ENCODE measurements around the gene SF3A2.
"Not testable (repeated sequence)": the region's sequence is repeated elsewhere in the genome, so short reads cannot be mapped to it uniquely, and the experiment has no call there.

SF3A2 gene

GRCh38 chr19:2277138-2277537 lies 40.5 kb downstream of the SF3A2 start:
- DNase-seq, result no peak

- DNase-seq, result no peak
Observed at GRCh38 chr19:2278459-2279158, 42.0 kb downstream of the SF3A2 start.

DNA sequence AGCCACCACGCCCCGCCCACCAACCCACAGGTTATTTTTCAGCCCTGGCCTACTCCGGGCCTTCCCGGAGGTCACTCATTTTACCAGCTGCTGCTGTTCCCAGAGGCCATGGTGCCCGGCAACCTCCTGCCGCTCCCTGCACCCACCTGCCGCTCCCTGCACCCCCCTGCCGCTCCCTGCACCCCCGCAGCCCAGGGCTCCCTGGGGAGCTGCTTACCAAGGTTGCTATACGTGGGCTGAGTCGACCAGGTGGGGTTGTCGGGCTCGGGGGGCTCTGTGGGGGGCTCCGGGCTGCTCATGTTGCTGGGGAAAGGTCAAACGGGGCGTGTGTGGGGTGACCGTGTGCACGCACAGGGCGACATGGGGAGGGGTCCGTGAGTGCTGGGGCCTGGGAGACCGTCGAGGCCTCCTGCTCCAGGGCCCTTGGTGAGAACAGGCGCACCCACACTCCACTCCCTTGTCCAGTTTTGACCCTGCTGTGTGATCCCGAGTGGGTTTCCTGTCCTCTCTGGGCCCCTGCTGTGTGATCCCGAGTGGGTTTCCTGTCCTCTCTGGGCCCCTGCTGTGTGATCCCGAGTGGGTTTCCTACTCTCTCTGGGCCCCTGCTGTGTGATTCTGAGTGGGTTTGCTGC lies 44.1 kb downstream of the SF3A2 start:
- no peak for DNase-seq

- not testable (repeated sequence) for DNase-seq
Observed at GRCh38 chr19:2281265-2282061, 44.8 kb downstream of the SF3A2 start.

DNA sequence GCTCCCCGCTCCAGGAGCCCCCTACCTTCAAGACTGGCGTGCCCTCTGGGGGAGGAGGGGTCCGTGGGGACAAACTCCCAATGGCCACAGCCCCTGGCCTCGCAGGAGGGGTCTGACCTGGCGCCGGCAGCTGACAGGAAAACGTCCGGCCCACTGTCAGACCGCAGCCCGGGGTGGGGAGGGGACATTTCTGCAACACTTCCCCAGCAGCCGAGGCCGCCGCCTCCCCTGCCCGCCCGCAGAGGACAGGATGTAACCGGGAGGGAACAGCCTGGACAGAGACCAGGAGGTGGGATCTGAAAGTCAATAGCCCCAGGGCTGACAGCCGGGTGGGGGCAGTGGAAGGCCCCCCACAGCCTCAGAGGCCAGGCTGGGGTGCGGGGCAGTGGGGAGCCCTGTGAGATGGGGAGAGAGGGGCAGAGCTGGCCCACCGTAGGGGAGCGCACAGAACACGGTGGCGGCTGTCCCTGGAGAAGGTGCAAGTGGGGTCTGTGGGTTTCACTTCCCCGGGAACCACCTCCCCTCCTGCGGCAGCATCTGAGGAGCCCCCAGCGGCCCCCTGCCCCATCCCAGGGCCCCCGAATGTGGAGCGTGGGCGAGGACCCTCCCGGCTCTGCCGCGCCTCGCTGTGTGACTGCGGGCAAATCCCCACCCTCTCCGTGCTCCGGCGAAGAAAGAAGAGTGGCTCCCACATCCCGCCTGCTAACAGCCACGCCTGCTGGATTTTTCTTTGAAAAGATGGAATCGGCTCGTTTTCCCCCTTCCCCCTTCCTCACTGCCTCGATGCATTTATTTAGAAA lies 45.6 kb downstream of the SF3A2 start, which contains the start of gene PEAK3:
TSS of gene PEAK3 (minus strand) at position 114 of the 800 bp plus-strand sequence. CDS start 1,244 bp downstream, outside the sequence.
- no peak for DNase-seq

DNA sequence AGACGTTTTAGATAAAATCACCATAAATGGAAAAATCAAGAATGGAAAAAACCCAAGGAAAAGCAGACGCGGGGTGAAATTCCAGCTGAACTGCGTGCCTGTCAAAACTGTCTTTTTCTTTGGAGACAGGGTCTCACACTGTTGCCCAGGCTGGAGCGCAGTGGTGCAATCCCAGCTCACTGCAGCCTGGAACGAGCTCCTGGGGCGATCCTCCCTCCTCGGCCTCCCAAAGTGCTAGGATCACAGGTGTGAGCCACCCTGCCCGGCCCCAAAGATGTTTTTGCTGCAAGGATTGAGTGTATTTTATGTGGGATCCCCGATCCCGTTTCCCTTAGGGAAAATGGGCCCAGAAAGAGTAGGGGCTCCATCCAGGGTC lies 46.2 kb downstream of the SF3A2 start:
- DNase-seq, result no peak

DNA sequence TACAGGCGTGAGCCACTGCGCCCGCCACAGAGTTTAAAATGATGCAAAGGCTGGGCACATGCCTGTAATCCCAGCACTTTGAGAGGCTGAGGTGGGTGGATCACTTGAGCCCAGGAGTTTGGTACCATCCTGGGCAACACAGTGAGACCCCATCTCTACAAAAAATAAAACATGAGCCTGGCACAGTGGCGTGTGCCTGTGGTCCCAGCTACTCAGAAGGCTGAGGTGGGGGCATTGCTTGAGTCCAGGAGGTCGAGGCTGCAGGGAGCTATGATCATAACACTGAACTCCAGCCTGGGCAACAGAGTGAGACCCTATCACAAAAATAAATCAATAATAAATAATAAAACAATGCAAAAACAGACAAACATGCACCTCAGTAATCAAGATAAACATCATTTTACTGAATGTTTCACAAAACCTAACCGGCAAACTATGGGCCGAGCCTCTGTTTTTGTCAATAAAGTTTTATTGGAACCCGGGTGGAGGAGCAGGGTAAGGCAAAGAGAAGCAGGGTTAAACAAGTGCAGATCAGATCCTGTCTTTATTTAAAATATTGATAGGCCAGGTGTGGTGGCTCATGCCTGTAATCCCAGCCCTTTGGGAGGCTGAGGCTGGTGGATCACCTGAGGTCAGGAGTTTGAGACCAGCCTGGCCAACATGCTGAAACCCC lies 47.3 kb downstream of the SF3A2 start:
- no peak for DNase-seq

DNA sequence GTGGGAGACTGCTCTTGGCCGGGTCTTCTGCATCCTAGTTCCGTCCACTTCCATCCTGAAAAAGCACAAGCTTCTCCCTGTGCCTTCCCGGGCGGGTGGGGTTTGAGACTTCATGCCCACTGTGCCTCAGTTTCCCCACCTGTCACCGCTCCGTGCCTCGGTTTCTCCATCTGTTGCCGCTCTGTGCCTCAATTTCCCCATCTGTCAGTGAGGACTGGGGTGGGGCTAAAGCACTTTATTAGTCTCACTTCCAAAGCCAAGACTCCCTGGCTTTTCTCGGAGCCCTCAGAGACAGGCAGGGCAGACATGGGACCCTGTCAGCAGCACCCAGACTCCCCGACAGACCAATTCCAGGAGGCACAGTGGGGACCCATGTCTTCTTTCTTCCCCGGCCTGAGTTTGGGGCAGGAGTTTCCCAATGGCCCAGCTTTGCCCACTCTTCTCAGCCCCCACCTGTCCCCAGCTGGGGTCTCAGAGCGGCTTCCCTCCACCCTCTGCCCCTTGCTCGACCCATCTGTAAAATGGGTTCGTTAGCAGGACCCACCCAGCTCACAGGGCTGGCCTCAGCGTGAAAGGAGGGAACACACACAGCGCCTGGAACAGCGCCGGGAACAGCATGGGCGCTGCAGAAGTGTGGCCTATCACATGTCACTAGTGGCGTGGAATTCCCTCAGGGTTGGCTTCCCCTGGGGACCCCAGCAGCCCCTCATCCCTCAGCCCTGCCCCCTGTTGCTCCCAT lies 49.9 kb downstream of the SF3A2 start:
- DNase-seq, result no peak

DNA sequence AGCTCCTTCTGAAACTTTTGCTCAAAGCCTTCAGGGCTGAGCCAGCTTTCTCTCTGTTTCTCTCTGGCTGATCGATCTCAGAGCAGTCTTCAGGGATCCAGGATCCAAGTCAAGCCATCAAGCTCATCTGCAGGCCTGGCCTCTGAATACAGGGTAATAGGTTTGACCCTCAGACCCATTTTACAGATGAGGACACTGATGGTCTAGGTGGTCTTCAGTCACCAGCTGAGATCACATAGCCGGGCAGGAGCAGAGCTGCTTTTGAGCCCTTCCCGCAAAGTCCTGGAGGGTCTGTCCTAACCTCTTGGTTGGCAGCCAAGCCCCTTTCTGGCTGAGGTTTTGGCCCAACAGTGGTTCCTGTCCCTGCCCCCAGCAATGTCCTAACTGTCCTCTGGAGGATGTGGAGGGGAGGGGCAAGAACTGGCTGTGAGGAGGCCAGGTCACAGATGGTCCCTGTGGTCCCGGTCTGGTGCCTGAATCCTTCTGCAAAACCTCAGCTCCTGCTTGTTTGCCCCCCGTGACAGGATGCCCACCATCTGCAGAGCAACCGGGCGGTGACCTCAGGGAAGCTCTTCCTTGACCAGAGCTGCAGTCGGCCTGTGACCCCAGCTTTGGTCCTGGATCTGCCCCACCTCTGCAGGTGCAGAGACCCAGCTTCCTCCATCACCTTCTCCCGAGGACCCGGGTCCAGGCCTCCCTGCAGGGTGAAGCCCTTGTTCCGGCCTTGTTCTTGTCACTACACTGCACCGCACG lies 51.1 kb downstream of the SF3A2 start:
- no peak for DNase-seq

DNA sequence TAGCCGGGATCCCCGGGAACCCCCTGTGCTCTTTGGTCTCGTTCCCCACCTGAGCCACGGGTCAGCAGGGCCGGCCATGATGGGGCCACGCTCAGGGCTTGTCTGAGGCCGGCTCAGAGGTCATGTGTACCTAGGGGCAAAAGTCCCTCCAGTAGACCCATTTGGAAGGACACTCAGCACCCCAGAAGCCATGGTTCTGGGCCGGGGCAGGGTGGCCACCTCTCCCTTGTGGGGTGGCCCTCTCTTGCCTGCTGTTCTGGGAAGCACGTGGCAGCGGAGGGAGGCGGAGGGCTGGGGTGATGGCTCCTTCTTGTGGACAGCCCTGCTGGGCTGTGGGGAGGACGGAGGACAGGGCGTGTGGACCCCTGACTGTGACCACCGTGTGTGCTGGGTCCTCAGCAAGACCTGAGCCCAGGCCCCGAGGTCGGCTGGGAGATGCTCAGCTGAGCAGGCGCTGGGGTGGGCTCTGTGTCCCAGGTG lies 51.8 kb downstream of the SF3A2 start:
- no peak for DNase-seq

- no peak for DNase-seq
Observed at GRCh38 chr19:2288818-2289713, 52.4 kb downstream of the SF3A2 start.

- DNase-seq, result peak; percentile 25
Observed at GRCh38 chr19:2289714-2290435, 53.3 kb downstream of the SF3A2 start.

- no peak for DNase-seq
Observed at GRCh38 chr19:2290441-2291184, 54.0 kb downstream of the SF3A2 start.

- no peak for DNase-seq
Observed at GRCh38 chr19:2291185-2291751, 54.6 kb downstream of the SF3A2 start.

- no peak for DNase-seq
Observed at GRCh38 chr19:2294687-2295335, 58.2 kb downstream of the SF3A2 start.

GRCh38 chr19:2296141-2296540 lies 59.5 kb downstream of the SF3A2 start:
- no peak for DNase-seq

Measured in stimulated activated naive CD4-positive, alpha-beta T cell treated with Interleukin-2 at 50 U/mL for 16 hours (primary cell).